H9 (cell line): ENCODE results near the gene ATCAY. TPM values are rescaled to one million over a fixed set of nuclear protein-coding genes. Genes with fewer than 3 reads are reported as not detected.
"Not testable (repeated sequence)": the region's sequence is repeated elsewhere in the genome, so short reads cannot be mapped to it uniquely, and the experiment has no call there.

Experiments
- DNase-seq: peaks from one replicate; pipeline ENCODE4 v3.0.0-alpha.2; 2017
- H2AFZ ChIP-seq: one replicate; pipeline ENCODE4 v1.6.1; 2013; ENCODE audit warnings: mild to moderate bottlenecking, low read length, control low read depth, moderate library complexity
- H2AK5ac ChIP-seq: 2 replicates; pipeline ENCODE4 v1.6.1; 2013; ENCODE audit warnings: low read length, control low read depth, mixed read lengths; ENCODE audit not compliant: insufficient read length
- H2BK120ac ChIP-seq: one replicate; pipeline ENCODE4 v1.6.1; 2013; ENCODE audit warnings: low read depth, mild to moderate bottlenecking, low read length, control low read depth, inconsistent platforms; ENCODE audit not compliant: poor library complexity, severe bottlenecking
- H2BK12ac ChIP-seq: 2 replicates; pipeline ENCODE4 v1.6.1; 2013; ENCODE audit warnings: low read length, control low read depth, mixed read lengths, low read depth; ENCODE audit not compliant: insufficient read length
- H2BK15ac ChIP-seq: 2 replicates; pipeline ENCODE4 v1.6.1; 2013; ENCODE audit warnings: low read depth, low read length, control low read depth
- H2BK20ac ChIP-seq: one replicate; pipeline ENCODE4 v1.6.1; 2013; ENCODE audit warnings: low read depth, mild to moderate bottlenecking, low read length, control low read depth, inconsistent platforms; ENCODE audit not compliant: poor library complexity, severe bottlenecking
- H2BK5ac ChIP-seq: 2 replicates; pipeline ENCODE4 v1.6.1; 2013; ENCODE audit warnings: low read length, control low read depth, mixed read lengths; ENCODE audit not compliant: insufficient read length
- H3K14ac ChIP-seq: 2 replicates; pipeline ENCODE4 v1.6.1; 2013; ENCODE audit warnings: low read length, control low read depth; ENCODE audit not compliant: insufficient read depth
- H3K18ac ChIP-seq: 2 replicates; pipeline ENCODE4 v1.6.1; 2013; ENCODE audit warnings: low read depth, mild to moderate bottlenecking, mixed read lengths, low read length, control low read depth; ENCODE audit not compliant: insufficient read length
- H3K23ac ChIP-seq: 2 replicates; pipeline ENCODE4 v1.6.1; 2013; ENCODE audit warnings: low read length, control low read depth, mixed read lengths, low read depth; ENCODE audit not compliant: insufficient read length
- H3K23me2 ChIP-seq: 2 replicates; pipeline ENCODE4 v1.6.1; 2013; ENCODE audit warnings: low read depth, mild to moderate bottlenecking, mixed read lengths, low read length, control low read depth; ENCODE audit not compliant: insufficient read length, poor library complexity, severe bottlenecking
- H3K27ac ChIP-seq: 2 replicates; pipeline ENCODE4 v1.5.1; 2013; ENCODE audit warnings: low read length, control low read depth, mixed read lengths, low read depth; ENCODE audit not compliant: insufficient read length
- H3K27me3 ChIP-seq: 2 replicates; pipeline ENCODE4 v1.6.1; 2013; ENCODE audit warnings: low read length, control low read depth, inconsistent platforms; ENCODE audit not compliant: insufficient read depth
- H3K4ac ChIP-seq: 2 replicates; pipeline ENCODE4 v1.6.1; 2013; ENCODE audit warnings: low read depth, mild to moderate bottlenecking, control low read depth, inconsistent platforms, low read length, moderate library complexity
- H3K4me1 ChIP-seq: 2 replicates; pipeline ENCODE4 v1.6.1; 2013; ENCODE audit warnings: low read length, control low read depth, inconsistent platforms; ENCODE audit not compliant: insufficient read depth
- H3K4me2 ChIP-seq: 2 replicates; pipeline ENCODE4 v1.6.1; 2013; ENCODE audit warnings: low read length, control low read depth, mixed read lengths; ENCODE audit not compliant: insufficient read length, insufficient read depth
- H3K56ac ChIP-seq: 2 replicates; pipeline ENCODE4 v1.6.1; 2013; ENCODE audit warnings: low read depth, mild to moderate bottlenecking, mixed read lengths, low read length, control low read depth; ENCODE audit not compliant: insufficient read length
- H3K79me1 ChIP-seq: 2 replicates; pipeline ENCODE4 v1.6.1; 2013; ENCODE audit warnings: low read depth, mild to moderate bottlenecking, moderate library complexity, low read length, control low read depth, inconsistent platforms; ENCODE audit not compliant: insufficient read depth, poor library complexity, severe bottlenecking
- H3K79me2 ChIP-seq: 2 replicates; pipeline ENCODE4 v1.6.1; 2013; ENCODE audit warnings: low read length, control low read depth, inconsistent platforms; ENCODE audit not compliant: insufficient read depth
- H3K9ac ChIP-seq: 2 replicates; pipeline ENCODE4 v1.6.1; 2013; ENCODE audit warnings: low read length, control low read depth, mixed read lengths; ENCODE audit not compliant: insufficient read length; ENCODE audit errors: extremely low read depth
- H3K9me3 ChIP-seq: one replicate; pipeline ENCODE4 v1.6.1; 2013; ENCODE audit warnings: low read depth, low read length, inconsistent platforms; ENCODE audit not compliant: control insufficient read depth
- H3T11ph ChIP-seq: one replicate; pipeline ENCODE4 v1.6.1; 2013; ENCODE audit warnings: mild to moderate bottlenecking, low read length, control low read depth, inconsistent platforms
- H4K20me1 ChIP-seq: one replicate; pipeline ENCODE4 v1.6.1; 2013; ENCODE audit not compliant: control insufficient read depth, insufficient read length, insufficient read depth
- H4K5ac ChIP-seq: 2 replicates; pipeline ENCODE4 v1.6.1; 2013; ENCODE audit warnings: low read depth, mild to moderate bottlenecking, mixed read lengths, low read length, control low read depth; ENCODE audit not compliant: insufficient read length
- H4K8ac ChIP-seq: replicated peaks from 2 replicates; pipeline ENCODE4 v1.6.1; 2013; ENCODE audit warnings: low read length, control low read depth, mixed read lengths, low read depth; ENCODE audit not compliant: insufficient read length
- H4K91ac ChIP-seq: 2 replicates; pipeline ENCODE4 v1.6.1; 2013; ENCODE audit warnings: low read depth, mild to moderate bottlenecking, moderate library complexity, mixed read lengths, low read length, control low read depth; ENCODE audit not compliant: insufficient read length
- H3K27ac Mint-ChIP-seq, 3 experiments: 2 replicates in 2 of 3; 3 replicates in 1 of 3; pipeline ENCODE4 v1.8.0; 2020 to 2021; ENCODE audit warnings: mixed read lengths in 3 of 3, mild to moderate bottlenecking in 1 of 3, moderate library complexity in 1 of 3
- H3K27me3 Mint-ChIP-seq: 2 replicates; pipeline ENCODE4 v1.8.0; 2021; ENCODE audit warnings: low read depth, mild to moderate bottlenecking, moderate library complexity, mixed read lengths
- H3K36me3 Mint-ChIP-seq, 3 experiments: 2 replicates in 2 of 3; 3 replicates in 1 of 3; pipeline ENCODE4 v1.8.0; 2020 to 2021; ENCODE audit warnings: low read depth in 3 of 3, mixed read lengths in 3 of 3; ENCODE audit not compliant: insufficient read depth in 1 of 3
- H3K4me1 Mint-ChIP-seq, 2 experiments: 2 replicates each; pipeline ENCODE4 v1.8.0; 2020; ENCODE audit warnings: mixed read lengths in 2 of 2
- H3K4me3 Mint-ChIP-seq, 2 experiments: 2 replicates in 1 of 2; 3 replicates in 1 of 2; pipeline ENCODE4 v1.8.0; 2020 to 2021; ENCODE audit warnings: mild to moderate bottlenecking in 2 of 2, mixed read lengths in 2 of 2, moderate library complexity in 1 of 2
- H3K9me3 Mint-ChIP-seq, 2 experiments: 2 replicates in 1 of 2; 3 replicates in 1 of 2; pipeline ENCODE4 v1.8.0; 2020; ENCODE audit warnings: mild to moderate bottlenecking in 2 of 2, mixed read lengths in 2 of 2, moderate library complexity in 1 of 2
- CTCF ChIP-seq: fragments of 200-600 bp; sonication (generic); conservative IDR thresholded peaks from 3 replicates; pipeline ENCODE4 v1.8.0; 2021; ENCODE audit warnings: antibody characterized with exemption, mild to moderate bottlenecking
- WGBS: extraction: QIAGEN DNeasy Blood & Tissue Kit; methylation state at CpG from one replicate; pipeline ENCODE4 v1.1.7; 2013; ENCODE audit warnings: missing lambda C conversion rate, low lambda C conversion rate, mixed read lengths; ENCODE audit not compliant: insufficient read length; ENCODE audit errors: extremely low coverage; 5-methylcytosine and 5-hydroxymethylcytosine counted together
- total RNA-seq: library from RNA; stranded (reverse); gene quantifications from 2 replicates; pipeline ENCODE4 v1.2.1, GENCODE V29; 2021

The ATCAY gene
- total RNA-seq, 1 experiment from 2014 or later, result 12.2 TPM

DNA sequence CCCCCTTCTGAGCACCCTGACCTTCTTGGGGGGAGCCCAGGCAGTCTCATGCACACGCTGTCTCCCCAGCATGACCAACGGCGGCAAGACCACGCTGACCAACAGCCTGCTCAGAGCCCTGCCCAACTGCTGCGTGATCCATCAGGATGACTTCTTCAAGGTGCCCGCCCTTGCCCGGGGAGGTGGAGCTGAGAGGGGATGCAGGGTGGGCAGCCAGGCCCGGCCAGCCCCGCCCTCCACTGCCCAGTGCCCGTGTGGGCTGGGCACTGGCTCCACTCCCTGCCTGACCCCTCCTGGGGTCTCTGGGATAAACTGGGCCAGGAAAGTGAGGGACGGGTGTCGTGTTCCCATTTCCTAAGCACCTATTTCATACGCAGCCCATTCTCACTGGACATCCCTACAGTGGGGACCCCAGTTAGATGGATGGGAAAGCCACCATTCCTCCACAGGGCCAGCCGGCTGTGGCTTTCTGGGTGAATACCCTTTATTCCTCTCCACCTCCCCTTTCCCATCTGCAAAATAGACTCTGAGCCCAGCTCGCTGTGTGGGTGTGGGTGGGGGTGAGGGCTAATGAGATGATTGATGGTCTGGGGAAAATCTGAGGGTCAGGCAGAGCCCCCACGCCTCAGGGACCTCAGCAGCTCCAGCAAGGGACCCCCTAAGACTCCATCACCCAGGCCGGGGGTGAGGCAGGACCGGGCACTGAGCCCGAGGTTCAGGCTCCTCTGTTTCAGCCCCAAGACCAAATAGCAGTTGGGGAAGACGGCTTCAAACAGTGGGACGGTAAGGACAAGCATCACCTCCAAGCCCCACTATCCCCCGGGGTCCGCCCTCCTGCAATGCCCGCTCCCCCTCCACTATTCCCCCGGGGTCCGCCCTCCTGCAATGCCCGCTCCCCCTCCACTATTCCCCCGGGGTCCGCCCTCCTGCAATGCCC, 56.3 kb downstream of the ATCAY start:
- Mint-ChIP-seq H3K27me3 (peaks cover under 1% of the 10 kb centered on the region; the same call in 1 of the 2 replicates), H3K4me1 (peaks cover 0 to 3% of the 10 kb centered on the region in 2 experiments; a peak in 1 of 4 replicates), H3K27ac (no peak overlapping the region), H3K4me3 (no peak overlapping the region), H3K36me3 (peaks cover 2 to 16% (median 6%) of the 10 kb centered on the region in 3 experiments; a peak in 6 of 7 replicates), H3K9me3 (no peaks in the 10 kb centered on the region)
- Histone ChIP-seq H3K27ac (no peak overlapping the region), H3K23me2 (peaks cover 7% of the 10 kb centered on the region), H3K4ac (no peak overlapping the region), H2AFZ (no peak overlapping the region), H3K18ac (no peak overlapping the region), H4K8ac (no peak overlapping the region), H3K23ac (no peak overlapping the region), H3K4me1 (no peaks in the 10 kb centered on the region), H4K5ac (no peak overlapping the region), H3K9me3 (no peaks in the 10 kb centered on the region), H3K79me2 (no peaks in the 10 kb centered on the region; the same call in 1 of the 2 replicates), H3T11ph (no peak overlapping the region), H3K79me1 (no peaks in the 10 kb centered on the region), H4K20me1 (no peaks in the 10 kb centered on the region), H2BK20ac (no peak overlapping the region), H2AK5ac (no peak overlapping the region), H3K14ac (no peak overlapping the region), H3K9ac (no peak overlapping the region), H2BK15ac (no peak overlapping the region), H3K27me3 (no peaks in the 10 kb centered on the region), H3K4me2 (no peak overlapping the region), H4K91ac (no peak overlapping the region), H2BK120ac (no peak overlapping the region), H2BK12ac (no peak overlapping the region), H3K56ac (no peak overlapping the region), H2BK5ac (no peak overlapping the region)
- no peak for TF ChIP-seq CTCF
- no CpG with 5 or more reads among the region's 29 CpGs for WGBS
- DNase-seq, result no peak

GRCh38 chr19:3938300-3938950, 57.9 kb downstream of the ATCAY start:
- H3K9me3 Mint-ChIP-seq, H2BK5ac ChIP-seq, H3T11ph ChIP-seq, H3K4me1 Mint-ChIP-seq, H3K23me2 ChIP-seq, H3K4me2 ChIP-seq, H3K4me3 Mint-ChIP-seq, H2AK5ac ChIP-seq, H3K23ac ChIP-seq, H3K56ac ChIP-seq, H3K4ac ChIP-seq, H4K5ac ChIP-seq, H2BK120ac ChIP-seq, H3K18ac ChIP-seq, H4K91ac ChIP-seq, H3K27me3 ChIP-seq, H3K9me3 ChIP-seq, H3K4me1 ChIP-seq, H3K27ac ChIP-seq, H2BK15ac ChIP-seq, H2BK20ac ChIP-seq, H2BK12ac ChIP-seq, H3K79me2 ChIP-seq, H3K9ac ChIP-seq, H4K20me1 ChIP-seq, H2AFZ ChIP-seq, H4K8ac ChIP-seq, H3K79me1 ChIP-seq, H3K27me3 Mint-ChIP-seq, DNase-seq, H3K14ac ChIP-seq: not testable (repeated sequence)
- peaks cover 4 to 30% (median 17%) of the 10 kb centered on the region in 3 experiments; a peak in 6 of 7 replicates for H3K36me3 Mint-ChIP-seq
- peak overlapping the region in 1 of 3 experiments; percentile 48; a peak in 1 of 7 replicates for H3K27ac Mint-ChIP-seq
- no CpG with 5 or more reads among the region's 22 CpGs for WGBS
